GM21515 (cell line): ENCODE data around the gene TOP2A.
"Not testable (repeated sequence)": the region's sequence is repeated elsewhere in the genome, so short reads cannot be mapped to it uniquely, and the experiment has no call there.

Source experiments
- ATAC-seq: cut with Tn5 transposase; IDR thresholded peaks from one replicate; pipeline ENCODE4 v1.9.1; 2021; ENCODE audit not compliant: unreplicated experiment

The TOP2A gene

DNA sequence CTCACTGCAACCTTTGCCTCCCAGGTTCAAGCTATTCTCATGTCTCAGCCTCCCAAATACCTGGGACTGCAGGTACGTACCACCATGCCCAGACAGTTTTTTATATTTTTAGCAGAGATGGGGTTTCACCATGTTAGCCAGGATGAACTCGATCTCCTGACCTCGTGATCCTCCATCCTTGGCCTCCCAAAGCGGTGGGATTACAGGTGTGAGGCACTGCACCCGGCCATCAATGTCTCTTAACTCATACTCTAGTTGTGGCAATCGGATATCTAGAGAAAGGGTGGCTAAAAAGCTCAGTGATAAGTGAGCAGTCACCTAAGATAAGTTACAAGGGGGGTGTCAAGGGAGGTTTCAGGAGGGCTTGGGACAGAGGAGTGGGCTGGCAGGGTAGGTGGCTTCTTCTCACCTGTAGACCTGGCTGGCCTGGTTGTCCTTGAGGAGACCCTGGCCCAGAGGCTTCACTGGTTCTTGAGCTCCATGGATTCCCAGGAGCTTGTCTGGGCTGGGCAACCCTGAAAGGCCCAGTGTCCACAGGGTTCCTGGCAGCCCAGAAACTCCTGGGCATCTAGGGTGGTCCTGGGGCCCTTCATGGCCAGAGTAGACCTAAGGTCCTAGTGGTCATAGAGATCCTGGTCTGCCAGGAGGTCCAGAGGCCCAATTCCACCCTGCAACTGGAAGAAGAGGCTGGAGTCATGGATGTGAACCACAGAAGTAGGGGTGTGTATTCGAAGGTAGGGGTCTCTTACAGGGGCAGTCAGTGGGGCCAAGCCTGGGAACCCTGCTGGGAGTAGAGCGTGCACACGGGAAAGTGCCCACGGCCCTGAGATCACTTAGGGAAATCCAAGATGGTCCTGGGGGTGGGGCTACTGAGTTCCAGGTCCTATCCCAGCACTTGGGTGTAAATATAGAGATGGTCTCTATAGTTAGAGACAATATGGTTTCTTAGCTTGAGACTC lies 12.9 kb upstream of the TOP2A start:
- no peak for ATAC-seq

DNA sequence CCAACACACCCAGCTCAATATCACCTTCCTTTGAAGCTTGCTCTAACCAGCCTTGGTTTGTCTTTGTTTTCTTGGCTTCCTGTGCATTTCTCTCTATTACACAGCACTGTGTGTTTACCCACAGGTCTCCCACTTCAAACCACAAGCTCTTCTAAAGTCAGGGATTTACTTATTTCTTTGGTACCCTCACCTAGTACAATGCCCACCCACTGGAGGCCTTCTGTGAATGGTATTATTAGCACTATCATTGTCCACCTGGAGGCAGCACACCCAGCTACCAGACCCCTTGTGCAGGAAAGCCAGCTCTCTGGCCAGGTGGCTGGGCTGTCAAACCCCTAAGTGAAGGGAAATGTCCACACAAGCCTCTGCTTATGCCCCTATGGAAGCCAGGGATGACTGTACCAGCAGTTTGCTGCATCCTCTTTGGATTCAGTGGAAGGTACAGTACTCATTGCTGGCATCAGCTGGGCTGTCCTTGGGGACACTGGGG lies 9.4 kb upstream of the TOP2A start:
- no peak for ATAC-seq

DNA sequence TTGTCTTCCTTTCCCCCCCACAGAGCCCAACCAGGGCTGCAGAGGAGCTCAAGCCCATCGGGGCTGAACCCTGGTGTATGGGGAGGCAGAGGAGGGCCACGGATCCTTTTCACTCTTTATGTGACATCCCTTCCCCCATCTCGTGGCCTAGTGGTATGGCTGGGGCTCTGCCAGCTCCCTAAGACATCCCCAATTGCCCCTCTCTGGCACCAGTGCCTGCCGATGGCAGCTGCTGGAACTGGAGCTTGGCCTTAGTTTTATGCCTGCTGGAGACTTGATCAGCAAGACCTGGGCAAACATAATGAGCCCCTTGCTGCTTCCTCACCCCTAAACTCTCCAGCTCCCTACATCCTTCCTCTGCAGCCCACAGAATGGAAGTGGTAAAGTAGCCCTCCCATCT lies 8.0 kb upstream of the TOP2A start:
- ATAC-seq: no peak

DNA sequence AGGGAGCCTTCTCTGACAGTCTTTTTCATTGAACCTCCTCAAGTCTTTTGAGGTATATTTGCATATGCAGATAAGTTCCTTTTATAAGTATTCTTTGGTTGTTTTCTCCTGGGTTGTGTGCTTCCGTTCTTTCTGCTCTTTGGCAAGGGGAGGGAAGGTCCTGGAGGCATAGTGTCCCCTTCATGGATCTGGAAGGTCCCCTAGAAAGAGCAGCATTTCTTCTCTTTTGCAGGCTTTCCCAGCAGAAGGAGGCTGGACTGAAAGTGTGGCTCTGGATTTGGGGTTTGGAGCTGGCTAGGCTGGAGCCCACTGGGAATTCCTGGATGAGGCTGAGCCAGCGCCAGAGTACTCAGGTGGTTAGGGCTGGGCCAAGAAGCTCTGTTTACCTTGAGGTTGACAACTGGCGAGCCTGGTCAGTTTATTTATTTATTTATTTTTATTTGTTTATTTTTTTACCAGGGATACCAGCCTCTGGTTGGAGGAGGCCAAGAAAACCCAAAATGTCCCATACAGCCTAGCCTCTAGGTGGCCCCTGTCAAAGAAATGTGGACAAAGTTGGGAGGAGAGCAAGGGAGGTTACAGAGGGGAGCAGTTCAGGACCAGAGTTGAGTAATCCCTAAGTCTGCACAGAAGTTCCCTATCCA lies 5.4 kb upstream of the TOP2A start:
- ATAC-seq: no peak

DNA sequence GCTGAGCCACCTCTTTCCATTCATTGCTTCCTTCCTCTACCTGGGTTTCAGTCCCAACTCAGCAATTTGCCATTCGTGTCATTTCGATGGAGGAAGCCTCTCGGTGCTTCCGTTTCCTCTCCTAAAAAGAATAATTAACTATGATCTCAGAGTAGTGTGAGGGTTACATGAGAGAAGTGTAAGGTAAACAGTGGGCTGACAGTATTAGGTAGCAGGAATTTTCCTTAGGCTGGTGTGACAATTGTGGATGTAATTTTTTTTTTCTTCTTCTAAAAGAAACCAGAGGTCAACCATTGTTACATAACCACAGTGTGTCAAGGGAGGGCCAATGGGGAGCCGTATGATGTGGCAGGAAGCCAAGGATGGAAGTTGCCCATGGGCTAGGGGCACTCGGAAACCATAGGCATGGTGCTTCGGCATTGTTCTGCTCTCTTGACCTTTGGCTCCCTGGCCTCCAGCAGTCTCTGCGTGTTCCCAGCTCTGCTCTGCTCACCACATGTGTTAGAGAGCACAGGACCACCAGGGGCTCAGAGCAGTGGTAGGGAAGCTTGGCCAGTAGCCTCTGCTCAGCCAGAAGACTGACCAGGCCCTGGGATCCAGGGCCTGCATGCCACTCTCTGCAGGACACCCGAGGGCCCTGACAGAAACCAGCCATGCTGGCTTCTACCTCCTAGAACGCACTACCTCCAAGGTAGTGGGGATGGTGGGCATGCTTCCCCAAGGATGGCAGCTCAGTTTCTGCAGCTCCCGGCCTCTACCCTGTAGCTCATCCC lies 2.0 kb upstream of the TOP2A start:
- ATAC-seq: no peak

DNA sequence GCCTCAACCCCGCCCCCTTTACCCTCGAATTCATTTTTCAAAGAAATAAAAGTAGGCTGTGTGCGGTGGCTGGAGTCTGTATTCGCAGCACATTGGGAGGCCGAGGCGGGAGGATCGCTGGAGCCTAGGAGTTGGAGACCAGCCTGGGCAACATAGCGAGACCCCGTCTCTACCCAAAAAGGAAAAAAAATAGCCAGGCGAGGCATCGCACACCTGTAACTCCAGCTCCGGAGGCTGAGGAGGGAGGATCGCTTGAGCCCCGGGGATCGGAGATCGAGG lies 671 bp upstream of the TOP2A start:
- ATAC-seq: no peak

DNA sequence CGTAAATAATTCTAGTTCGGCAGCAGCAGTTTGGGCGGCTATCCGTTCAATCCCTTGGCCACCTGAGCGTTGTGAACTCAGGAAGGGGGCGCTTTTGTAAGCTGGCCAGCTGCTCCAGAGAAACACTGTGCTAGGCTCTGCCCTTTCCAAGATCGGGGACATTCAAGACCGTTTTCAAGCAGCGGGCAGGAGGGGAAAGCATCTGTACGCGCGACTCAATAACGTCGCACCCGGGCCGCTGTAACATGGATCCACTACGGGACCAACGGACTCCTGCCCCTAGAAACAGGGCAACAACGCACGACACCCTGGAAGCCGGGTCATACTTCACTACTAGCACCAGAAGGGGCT lies 463 bp downstream of the TOP2A start:
- ATAC-seq: peak; percentile 4

DNA sequence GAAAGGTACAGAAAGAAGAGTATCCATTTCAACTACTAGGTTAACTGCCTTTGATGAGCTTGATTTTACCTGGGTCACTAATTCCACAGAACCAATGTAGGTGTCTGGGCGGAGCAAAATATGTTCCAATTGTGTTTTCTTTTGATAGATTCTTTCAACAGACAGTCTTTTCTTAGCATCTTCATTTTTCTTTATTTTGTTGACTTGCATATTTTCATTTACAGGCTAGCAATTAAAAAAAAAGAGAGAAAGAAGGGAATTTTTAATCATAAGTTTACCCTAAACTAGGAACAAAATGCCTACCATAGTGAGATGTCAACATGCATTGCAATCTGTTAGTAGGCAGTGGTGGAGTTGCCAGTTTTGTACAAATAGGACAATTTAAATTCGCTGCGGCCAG lies 1.0 kb downstream of the TOP2A start:
- no peak for ATAC-seq

DNA sequence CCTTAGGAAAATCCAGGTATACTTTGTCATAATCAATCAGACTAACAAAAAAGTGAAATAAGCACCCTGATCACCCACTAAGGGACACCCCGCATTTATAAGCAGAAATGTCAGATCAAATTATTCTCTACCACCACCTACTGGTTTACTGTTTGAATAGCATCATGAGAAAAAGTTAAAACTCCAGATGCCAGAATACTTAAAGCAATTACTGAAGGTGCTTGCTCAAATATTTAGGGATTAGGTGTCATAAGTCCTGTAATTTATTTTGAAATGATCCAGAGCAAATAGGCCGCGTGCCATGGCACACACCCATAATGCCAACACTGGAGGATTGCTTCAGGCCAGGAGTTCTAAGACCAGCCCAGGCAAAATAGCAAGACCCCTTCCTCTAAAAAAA lies 2.3 kb downstream of the TOP2A start:
- no peak for ATAC-seq

DNA sequence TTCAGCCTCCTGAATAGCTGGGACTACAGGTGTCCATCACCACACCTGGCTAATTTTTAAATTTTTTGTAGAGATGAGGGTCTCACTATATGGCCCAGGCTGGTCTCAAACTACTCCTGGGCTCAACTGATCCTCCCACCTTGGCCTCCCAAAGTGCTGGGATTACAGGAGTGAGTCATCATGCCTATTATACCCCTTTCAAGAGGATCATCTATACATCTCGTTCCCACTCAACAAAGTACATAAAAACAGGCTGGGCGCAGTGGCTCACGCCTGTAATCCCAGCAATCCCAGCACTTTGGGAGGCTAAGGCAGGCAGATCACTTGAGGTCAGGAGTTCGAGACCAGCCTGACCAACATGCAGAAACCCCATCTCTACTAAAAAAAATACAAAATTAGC lies 3.4 kb downstream of the TOP2A start:
- ATAC-seq: not testable (repeated sequence)

DNA sequence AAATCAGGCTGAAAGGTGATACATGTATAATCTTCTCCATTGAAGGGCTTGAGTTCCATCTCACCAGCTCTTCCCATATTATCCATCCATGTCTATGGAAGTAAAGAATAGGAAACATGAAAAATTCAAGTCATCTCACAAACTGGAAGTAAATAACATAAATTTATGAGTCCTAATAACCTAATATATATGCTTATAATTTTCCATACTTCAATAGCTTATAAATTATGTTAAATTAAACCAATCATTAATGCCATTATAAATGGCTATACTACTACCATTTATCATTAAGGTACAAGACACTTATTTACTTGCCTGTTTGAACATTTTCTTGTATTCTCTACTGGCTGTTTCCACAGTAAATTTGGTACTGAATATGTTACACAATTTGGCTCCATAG lies 4.8 kb downstream of the TOP2A start:
- ATAC-seq: no peak

DNA sequence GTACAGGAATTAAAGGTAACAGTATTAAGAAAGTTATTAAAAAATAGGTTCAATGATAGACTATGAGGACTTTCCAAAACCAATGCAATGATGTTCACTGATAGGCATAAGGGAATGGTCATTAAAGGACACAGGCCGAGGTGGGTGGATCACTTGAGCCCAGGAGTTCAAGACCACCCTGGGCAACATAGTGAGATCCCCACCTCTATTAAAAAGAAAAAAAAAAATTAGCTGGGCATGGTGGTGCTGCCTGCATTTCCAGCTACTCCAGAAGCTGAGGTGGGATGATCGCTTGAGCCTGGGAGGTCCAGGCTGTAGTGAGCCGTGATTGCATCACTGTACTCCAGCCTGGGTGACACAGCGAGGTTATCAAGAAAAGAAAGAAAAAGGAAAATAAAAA lies 5.9 kb downstream of the TOP2A start:
- no peak for ATAC-seq

DNA sequence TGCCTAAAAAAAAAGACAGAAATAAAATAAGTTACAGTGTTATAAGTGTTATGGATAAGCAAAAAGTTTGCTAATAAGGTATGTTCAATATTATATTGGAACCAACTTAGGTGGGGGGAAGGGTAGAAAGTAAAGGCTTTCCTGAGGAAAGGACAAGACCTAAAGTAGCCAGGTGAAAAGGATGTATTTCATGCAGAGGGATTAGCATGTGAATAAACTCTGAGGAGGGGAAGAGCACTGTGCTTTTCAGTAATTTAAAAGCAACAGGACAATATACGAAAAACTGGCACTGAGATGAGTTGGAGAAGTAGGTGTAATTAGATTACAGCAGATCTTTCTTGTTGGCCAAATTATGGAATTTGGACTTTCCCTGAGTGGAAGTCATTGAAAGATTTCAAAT lies 7.6 kb downstream of the TOP2A start:
- no peak for ATAC-seq

DNA sequence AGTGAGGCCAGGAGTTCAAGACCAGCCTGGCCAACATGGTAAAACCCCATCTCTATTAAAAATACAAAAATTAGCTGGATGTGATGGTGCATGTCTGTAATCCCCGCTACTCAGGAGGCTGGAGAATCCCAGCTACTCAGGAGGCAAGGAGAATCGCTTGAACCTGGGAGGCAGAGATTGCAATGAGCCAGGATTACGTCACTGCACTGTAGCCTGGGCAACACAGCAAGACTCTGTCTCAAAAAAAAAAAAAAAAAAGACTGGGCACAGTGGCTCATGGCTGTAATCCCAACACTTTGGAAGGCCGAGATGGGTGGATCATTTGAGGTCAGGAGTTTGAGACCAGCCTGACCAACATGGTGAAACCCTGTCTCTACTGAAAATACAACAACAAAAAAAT lies 8.2 kb downstream of the TOP2A start:
- ATAC-seq: not testable (repeated sequence)

DNA sequence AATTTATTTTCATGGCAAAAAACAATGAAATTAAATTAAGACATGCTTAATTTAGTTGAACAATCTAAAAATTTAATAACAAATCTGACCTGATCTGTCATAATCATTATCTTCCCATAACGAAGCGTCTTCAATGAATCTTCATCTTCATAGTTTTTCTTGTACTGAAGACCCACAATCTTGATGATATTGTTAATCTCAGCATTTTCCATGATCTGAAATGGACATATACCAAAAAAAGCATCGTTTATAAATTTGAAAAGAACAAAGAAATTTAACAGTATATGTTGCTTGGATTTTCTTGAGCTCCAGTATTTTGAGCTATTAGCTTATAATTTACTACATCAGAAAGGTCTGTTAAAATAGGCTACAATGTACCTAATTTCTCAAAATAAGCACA lies 10.2 kb downstream of the TOP2A start:
- no peak for ATAC-seq

DNA sequence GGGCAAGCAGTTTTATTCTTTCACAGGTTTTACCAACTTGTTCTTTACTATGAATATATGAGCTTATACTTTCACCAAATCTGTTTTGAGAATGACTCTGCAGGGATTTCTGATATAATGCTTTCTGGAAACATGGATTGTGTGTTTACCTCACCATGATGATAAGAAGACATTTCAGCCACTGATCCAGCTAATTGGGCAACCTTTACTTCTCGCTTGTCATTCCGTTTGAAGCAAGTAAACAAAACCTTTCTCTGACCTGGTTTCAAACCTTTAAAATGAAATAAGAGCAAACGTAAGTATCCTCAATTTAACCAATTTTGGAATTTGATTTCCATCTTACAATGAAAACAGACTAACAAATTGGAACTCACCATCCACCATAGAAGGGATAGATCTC lies 13.7 kb downstream of the TOP2A start:
- ATAC-seq: no peak

DNA sequence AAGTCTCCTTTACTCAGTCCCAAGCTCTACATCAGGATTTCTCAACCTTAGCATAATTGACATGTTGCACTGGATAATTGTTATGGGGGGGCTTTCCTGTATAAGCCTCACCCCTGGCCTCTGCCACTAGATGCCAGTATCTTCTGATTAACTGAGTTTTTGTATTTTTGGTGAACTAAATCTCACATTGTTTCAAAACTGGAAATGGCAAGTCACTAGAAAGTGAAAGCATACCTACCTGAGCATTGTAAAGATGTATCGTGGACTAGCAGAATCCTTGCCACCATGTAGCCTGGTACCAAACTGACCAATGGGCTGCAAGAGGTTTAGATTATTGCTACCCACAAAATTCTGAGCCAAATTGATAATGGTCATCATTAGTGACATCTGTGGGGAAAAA lies 15.0 kb downstream of the TOP2A start:
- ATAC-seq: no peak

DNA sequence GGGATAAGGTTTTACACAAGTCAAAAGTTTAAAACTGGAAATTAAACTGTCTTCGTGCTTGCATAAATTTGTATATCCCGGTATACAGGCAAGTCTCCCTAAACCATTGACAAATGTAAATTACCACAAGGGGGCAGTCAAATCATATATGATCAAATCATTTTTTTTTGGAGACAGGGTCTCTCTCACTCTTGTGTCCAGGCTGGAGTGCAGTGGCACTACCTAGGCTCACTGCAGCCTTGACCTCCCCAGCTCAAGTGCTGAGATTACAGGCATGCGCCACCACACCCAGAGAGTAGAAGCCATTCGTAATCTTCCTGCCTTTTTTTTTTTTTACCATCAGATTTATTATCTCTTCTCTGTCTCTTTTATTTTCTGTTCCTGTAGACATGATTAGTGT lies 18.5 kb downstream of the TOP2A start:
- no peak for ATAC-seq

DNA sequence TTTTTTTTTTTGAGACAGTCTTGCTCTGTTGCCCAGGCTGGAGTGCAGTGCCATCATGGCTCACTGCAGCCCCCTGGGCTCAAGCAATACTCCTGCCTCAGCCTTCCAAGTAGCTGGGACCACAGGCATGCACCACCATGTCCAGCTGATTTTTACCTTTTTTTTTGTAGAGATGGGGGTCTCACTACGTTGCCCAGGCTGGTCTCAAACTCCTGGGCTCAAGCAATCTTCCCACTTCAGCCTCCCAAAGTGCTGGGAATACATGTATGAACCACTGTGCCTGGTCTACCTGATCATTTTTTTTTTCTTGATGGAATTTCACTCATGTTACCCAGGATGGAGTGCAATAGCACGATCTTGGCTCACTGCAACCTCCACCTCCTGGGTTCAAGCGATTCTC lies 31.1 kb downstream of the TOP2A start:
- not testable (repeated sequence) for ATAC-seq

DNA sequence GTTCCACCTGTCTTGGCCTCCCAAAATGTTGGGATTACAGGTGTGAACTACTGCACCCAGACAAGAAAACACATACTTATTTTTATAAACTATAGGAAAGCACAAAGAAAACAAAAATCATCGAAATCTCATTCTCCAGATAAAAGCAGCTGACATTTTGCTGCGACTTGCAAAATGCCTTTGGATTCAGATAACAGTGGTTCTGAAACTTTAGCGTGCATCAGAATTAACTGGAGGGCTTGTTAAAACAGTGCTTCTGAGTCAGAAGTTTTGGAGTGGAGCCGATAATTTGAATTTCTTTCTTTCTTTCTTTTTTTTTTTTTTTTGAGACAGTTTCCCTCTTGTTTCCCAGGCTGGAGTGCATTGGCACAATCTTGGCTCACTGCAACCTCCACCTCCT lies 35.4 kb downstream of the TOP2A start:
- ATAC-seq: no peak

DNA sequence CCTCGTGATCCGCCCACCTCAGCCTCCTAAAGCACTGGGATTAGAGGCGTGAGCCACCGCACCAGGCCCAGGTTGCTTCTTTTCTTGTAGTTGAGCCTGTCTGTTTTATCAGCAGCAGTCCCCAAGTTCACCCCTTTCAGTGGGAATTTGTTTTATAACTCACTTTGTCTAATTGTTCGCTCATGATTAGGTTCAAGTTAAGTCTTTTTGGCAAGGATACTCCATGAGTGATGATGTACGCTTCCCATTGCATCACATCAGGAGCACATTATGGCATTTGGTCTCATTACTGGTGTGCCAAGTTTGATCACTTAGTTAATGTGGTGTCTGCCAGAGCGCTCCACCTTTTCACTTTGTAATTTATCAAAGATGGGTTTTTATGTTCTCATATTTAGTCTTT lies 38.7 kb downstream of the TOP2A start:
- no peak for ATAC-seq

DNA sequence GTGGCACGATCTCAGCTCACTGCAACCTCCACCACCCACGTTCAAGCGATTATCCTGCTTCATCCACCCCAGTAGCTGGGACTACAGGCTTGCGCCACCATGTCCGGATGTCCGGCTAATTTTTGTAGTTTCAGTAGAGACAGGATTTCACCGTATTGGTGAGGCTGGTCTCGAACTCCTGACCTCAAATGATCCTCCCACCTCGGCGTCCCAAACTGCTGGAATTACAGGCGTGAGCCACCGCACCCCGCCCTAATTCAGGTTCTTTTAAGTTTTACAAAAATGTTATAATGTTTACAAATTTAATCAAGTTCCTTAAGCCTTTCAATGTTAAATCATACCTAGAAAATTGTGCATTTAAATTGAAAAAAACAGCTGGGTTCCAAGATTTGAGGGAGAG lies 39.9 kb downstream of the TOP2A start:
- no peak for ATAC-seq
